ENCODE results near the gene CEACAM16.
"Not testable (repeated sequence)": the region's sequence is repeated elsewhere in the genome, so short reads cannot be mapped to it uniquely, and the experiment has no call there.

The CEACAM16 gene

DNA sequence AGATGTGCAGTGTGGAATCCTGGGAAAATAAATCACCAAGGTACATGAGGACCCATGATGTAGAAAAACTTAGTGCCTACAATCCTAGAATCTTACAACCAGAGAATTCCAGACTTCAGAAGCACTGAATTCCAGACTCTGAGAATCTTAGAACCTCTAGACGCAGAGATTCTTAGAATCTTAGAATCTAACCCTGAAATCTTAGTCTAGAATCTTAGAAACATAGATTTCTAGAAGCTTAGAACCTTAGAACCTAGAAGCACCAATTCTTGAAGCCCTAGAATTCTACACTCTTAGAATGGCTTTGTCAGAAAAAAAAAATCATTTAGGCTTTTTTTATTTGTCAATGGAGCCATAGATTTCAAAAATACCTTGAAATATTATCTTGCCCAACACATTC is 6.0 kb downstream of the CEACAM16 start:
- DNase-seq, result no peak

DNA sequence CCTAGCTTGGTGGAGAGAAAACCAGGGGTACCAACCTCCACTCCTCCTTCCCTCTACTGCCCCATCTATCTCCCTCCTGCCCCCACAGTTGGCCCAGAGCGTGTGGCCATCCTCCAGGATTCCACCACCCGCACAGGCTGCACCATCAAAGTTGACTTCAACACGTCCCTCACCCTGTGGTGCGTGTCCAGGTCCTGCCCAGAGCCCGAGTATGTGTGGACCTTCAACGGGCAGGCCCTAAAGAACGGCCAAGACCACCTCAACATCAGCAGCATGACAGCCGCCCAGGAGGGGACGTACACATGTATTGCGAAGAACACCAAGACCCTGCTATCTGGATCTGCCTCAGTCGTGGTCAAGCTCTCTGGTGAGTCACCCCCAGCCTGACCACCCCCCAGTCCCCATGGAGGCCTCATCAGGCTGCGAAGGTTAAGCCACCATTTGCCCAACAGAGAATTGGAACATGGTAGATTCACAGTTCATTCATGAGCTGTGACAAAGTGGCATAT is 6.6 kb downstream of the CEACAM16 start:
- no peak for DNase-seq

DNA sequence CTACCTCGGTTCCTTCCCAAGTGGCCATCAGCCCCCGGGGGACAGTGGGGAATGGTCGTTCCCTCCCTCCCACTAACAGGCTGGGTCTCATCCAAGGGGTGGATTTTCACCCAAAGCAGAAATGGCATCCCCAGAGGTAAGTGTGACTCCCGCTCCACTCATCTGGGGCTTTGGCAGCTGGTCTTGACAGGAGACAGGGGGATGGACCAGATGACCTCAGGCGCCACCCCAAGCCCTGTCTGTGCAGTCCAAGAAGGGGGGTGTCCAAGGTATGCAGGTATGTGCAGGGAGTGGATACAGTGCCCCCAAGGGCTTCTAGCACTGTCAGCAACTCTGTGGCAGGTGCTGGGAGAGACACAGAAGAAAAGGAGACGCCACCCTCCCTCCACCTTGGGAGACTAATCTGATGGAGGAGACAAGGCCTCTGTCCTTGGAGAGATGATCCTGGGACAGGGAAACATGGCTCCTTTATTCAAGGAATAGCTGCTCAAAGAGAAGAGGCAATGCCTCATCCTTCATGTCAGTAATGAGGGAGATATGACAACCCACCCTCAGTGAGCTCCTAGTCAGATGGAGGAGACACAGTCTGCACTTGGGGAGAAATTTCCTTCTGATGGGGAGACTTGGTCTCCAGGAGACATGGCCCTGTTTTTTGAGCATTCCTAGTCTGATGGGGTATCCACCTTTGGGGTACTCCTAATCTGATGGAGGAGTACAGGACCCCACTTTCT is 7.7 kb downstream of the CEACAM16 start:
- DNase-seq, result no peak

DNA sequence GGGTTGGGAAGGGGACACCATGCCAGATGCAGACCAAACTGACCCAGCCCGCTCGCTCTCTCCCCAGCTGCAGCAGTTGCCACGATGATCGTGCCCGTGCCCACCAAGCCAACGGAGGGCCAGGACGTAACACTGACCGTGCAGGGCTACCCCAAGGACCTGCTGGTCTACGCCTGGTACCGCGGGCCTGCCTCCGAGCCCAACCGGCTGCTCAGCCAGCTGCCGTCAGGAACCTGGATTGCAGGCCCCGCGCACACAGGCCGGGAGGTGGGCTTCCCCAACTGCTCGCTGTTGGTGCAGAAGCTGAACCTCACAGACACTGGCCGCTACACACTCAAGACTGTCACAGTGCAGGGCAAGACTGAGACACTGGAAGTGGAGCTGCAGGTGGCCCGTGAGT is 8.8 kb downstream of the CEACAM16 start:
- no peak for DNase-seq

DNA sequence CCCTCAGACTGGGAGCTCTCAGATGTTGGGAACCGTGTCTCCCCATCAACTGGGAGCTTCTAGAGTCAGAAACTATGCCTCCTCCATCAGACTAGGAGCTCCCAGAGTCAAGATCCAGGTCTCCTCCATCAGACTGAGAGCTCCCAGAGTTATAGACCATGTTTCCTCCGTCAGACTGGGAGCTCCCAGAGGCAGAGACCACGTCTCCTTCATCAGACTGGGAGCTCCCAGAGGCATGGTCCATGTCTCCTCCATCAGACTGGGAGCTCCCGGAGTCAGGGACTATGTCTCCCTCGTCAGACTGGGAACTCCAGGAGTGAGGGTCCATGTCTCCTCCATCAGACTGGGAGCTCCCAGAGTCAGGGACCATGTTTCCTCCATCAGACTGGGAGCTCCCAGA is 10.0 kb downstream of the CEACAM16 start:
- DNase-seq, result no peak

DNA sequence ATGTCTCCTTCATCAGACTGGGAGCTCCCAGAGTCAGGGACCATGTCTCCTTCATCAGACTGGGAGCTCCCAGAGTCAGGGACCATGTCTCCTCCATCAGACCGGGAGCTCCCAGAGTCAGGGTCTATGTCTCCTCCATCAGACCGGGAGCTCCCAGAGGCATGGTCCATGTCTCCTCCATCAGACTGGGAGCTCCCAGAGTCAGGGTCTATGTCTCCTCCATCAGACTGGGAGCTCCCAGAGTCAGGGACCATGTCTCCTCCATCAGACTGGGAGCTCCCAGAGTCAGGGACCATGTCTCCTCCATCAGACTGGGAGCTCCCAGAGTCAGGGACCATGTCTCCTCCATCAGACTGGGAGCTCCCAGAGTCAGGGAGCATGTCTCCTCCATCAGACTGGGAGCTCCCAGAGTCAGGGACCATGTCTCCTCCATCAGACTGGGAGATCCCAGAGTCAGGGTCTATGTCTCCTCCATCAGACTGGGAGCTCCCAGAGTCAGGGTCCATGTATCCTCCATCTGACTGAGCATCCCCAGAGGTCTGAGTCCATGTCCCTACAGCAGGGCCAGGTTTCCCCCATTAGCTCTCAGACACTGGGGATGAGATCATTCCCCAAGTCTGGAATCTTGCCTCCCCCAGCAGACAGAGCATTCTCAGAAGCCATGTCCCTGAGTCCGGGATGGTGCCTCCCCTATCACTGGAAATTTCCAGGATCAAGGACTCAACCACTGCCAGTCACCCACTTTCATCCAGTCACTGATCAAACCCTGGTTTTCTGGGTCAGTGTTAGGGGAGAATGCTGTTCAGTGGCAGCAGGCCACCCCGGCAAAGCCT is 10.7 kb downstream of the CEACAM16 start:
- not testable (repeated sequence) for DNase-seq

DNA sequence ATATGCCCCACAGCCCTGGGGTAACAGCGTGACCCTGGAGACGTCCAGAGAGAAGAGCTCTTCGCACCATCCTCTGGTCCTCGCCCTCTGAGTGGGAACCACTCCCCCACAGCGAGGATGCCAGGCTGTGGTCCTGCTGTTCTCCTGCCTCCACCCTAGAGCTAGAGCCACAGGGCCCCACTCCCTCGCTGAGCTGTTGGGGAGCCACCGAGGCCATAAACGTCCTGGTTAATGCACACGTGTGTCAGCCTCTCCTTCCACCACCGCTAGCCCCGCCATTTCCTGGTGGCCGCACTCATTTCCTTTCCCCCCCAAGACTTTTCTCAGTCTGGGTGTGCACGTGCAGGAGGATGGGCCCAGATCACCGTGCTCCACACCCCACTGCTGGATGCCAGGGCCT is 11.5 kb downstream of the CEACAM16 start:
- no peak for DNase-seq

DNA sequence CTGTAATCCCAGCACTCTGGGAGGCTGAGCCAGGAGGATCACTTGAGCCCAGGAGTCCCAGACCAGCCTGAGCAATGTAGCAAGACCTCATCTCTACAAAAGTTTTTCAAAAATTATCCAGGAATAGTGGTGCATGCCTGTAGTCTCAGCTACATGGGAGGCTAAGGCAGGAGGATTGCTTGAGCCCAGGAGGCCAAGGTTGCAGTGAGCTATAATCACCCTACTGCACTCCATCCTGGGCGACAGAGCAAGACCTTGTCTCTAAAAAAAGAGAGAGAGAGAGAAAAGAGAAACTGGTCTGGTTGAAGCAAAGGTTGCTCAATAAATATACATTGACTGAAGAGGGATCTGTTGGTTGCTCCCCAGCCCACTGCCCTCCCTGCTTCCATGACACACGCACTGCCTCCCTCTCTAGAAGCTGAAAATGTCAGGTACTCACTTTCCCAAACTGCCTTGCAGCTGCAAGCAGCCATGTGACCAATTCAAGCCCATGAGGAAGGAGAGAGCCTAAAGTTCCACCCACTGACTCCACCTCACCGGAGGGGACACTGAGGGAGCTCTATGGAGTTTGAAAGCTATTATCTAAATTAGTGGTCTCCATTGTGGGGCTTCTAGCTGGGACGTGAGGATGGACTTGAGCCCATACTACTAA is 14.0 kb downstream of the CEACAM16 start:
- DNase-seq, result no peak

DNA sequence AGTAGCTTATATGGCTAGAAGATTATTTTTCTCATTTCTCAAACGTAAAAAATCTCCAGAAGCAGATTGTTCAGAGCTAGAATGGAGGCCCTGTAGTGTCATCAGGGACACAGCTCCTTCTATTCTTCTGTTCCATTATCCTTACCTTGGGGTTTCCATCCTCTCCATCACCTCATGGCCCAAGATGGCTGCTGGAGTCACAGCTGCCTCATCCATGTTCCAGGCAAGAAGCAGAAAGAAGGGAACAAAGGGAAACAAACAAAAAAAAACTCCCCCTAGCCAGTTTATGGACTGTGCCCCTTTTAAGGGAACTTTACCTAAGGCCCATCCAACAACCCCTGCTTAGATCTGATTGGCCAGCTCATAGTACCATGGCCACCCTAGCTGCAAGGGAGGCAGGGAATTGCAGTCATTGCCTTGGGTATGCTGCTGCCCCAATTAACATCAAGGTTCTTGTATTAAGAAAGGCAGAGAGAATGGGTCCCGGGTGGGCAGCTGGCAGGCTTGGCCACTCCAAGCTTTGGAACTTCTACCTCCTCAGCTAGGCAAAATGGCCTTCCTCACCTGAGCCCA is 15.7 kb downstream of the CEACAM16 start:
- DNase-seq, result no peak

DNA sequence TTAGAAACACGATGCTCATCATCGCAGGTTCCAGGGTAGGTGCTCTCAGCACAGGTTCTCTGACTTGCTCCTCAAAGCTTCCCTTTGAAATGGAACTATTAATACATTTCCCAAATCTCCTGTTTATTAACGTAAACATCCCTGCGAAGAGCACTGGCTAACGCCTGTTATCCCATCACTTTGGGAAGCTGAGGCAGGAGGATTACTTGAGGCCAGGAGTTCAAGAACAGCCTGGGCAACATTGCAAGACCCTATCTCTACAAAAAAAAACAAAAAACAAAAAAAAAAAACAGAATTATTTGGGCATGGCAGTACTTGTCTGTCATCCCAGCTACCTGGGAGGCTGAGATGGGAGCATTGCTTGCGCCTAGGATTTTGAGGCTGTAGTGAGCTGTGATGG is 18.7 kb downstream of the CEACAM16 start:
- no peak for DNase-seq

DNA sequence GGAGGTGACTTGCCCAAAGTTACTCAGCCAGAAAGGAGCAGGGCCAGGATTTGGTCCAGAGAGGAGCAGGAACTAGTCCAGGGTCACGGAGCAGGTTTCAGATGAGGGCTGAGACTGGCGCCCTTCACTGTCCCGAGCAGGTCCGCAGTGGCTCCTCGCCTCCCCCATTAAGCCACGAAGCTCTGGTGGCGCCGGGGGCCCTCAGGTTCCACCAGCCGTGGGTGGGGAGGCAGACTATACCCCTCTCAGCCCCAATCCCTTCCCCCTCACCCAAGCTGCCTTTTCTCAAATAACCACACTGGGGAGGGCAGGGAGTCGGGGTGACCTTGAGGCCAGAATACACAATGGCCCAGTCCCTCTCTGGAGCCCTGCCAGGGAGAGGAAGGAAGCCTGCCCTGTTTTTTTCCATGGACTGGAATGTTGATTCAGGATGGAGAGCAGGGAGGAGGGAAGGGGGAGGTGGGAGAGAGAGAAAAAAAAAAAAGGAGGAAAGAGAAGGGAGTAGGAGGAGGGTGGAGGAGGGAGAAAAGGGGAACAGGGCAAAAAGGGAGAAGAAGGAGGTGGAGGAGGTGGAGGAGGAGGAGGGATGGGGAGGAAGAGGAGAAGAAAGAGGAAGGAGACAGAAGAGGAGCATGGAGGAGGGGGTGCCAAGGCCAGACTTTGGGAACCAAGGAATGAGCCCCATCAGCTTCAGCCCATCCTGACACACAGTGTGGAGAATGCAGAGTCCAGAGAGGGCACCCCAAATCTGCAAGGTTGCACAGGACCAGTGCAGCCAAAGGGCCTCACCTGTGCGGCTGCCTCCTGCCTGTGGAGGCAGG is 19.7 kb downstream of the CEACAM16 start:
- no peak for DNase-seq

DNA sequence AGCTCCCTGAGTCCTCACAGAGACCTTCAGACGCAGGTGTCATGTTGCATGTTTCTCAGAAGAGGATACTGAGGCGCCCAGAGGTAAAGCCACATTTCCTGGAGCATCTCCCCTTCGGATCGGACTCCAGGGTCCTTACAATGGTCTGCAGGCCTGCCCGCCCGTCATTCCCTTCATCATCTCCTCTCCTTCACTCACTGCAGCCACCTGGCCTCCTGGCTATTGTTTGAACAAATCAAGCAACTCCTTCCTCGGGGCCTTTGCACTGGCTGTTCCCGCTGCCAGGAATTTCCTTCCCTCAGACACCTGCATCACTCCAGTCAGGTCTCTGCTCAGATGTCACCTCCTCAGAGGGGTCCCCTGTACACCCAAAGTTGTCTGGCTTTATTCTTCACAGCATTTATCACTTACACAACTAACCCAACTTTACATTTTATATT is 20.3 kb downstream of the CEACAM16 start:
- no peak for DNase-seq

DNA sequence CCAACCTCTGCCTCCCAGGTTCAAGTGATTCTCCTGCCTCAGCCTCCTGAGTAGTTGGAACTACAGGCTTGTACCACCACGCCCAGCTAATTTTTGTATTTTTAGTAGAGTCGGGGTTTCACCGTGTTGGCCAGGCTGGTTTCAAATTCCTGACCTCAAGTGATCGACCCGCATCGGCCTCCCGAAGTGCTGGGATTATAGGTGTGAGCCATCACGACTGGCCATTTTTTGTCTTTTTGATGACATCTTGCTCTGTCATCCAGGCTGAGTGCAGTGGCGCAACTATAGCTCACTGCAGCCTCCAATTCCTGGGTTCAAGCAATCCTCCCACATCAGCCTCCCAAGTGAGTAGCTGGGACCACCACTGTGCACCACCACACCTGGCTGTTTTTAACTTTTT is 21.4 kb downstream of the CEACAM16 start:
- DNase-seq, result not testable (repeated sequence)

DNA sequence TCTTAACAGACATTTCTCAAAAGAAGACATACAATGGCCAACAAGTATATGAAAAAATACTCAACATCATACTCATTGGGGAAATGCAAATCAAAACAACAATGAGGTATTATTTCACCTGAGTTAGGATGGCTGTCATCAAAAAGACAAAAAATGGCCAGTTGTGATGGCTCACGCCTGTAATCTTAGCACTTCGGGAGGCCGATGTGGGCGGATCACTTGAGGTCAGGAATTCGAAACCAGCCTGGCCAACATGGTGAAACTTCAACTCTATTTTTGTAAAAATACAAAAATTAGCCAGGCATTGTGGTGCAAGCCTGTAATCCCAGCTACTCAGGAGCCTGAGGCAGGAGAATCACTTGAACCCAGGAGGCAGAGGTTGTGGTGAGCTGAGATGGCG is 22.0 kb downstream of the CEACAM16 start:
- DNase-seq, result no peak

DNA sequence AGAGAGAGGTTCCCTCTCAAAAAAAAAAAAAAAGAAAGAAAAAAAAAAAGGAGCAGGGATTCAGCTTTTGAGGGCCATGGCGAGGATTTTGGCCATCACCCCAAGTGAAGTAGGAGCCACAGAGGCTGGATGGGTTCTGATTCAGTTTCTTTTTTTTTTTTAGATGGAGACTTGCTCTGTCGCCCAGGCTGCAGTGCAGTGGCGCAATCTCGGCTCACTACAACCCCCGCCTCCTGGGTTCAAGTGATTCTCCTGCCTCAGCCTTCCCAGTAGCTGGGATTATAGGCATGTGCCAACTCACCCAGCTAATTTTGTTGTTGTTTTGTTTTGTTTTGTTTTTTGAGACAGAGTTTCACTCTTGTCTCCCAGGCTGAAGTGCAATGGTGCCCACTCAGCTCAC is 22.4 kb downstream of the CEACAM16 start:
- not testable (repeated sequence) for DNase-seq

DNA sequence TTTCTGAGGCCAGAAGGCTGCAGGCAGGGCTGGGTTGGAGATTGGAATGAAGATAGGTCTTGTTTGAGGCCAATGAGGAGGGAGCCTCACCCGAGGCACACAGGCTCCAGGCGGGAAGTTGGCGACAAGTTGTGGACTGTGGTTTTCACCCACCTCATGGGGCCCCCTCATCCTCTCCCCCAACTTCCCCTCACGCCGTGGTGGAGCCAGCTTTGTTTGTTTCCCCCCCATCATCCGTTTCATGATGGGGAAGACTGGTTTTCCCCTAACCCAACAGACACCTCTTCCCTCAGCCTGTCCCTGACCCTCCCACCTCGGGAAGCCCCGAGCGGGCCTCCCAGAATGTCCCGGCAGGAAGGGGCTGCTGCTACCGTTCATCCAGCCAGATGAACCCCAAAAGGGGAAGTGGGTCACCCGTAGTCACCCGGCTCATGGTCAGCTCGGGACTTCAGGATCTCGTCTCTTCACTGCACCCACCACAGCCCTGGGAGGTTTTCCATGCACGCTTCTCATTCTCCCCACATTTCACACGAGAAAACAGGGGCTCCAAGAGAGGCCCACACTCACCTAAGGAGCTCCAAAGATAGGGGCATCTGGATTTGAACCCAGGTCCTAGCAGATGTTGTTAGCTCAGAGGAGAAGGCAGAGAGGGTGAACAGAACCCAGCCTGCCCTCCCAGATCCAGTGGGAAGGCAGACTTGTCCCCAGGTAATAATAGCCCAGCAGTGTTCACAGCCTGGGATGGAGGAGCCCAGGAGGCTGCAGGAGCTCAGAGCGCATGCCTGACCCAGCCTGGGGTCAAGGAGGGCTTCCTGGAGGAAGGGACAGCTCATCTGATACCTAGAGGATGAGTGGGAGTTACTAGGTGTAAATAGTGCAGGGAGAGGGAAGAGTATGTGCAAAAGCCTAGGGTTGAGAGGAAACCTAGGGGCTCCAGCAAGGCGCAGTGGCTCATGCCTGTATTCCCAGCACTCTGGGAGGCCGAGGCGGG is 23.5 kb downstream of the CEACAM16 start:
- no peak for DNase-seq

DNA sequence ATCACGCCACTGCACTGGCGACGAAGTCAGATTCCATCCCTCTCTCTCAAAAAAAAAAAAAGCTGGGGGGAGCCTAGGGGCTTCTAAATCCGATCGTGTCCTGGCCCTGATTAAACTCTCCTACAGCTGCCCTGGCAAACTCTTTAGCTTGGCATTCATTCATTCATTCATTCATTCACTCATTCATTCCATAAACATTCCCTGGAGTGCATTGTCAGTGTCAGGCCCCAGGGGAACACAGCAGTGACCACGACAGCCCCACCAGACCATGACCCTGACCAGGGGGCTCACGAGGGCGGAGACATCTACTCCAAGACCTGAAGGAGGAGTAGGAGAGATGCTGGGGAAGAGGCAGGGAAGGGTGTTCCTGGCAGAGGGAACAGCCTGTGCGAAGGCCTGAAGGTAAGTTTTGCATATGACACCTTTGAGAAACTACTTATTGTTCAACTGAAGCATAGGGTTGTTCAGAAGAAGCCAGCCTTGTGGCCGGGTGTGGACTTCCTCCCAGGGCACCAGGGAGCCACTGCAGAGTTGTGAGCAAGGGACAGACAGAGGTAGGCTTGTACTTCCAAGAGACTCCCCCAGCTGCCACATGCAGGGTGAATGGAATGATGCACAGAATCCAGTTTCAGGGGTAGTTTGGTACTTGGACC is 24.5 kb downstream of the CEACAM16 start:
- DNase-seq, result no peak

DNA sequence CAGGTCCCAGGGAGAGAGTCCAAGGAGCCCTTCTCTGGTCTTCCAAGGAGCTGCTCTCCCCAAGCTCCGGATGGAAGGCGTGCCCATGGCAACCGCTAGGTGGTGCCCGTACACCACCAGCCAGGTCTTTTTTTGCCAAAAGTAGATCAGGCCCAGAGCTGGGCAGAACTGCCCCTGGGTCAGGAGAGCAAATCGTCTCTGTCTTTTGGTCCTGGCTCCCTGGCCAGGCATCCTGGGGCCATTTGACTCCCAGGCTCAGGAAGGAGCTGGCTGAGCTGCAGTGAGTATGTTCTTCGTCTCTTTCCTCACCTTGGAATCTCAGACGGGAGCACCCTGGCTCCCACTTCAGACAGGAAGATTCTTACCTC is 25.0 kb downstream of the CEACAM16 start:
- DNase-seq, result peak; percentile 93

DNA sequence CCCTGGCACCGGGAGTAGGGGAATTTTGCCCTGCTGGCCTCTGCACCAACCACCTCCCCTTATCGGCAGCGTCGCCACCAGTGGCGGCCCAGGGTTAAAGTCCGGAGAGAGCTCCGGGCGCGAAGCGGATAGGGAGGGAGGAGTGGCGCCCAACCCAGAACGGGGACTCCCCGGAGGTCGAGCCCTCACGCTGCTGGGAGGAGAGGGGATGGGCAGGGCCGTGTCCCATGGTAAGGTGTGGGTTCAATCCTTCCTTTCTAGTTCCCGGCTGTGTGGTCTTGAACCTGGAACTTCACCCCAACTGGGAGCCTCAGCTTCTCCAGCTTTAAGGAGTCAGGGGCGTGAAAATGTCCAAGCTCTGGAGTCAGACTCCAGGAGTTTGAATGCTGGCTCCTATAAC is 26.3 kb downstream of the CEACAM16 start:
- no peak for DNase-seq

DNA sequence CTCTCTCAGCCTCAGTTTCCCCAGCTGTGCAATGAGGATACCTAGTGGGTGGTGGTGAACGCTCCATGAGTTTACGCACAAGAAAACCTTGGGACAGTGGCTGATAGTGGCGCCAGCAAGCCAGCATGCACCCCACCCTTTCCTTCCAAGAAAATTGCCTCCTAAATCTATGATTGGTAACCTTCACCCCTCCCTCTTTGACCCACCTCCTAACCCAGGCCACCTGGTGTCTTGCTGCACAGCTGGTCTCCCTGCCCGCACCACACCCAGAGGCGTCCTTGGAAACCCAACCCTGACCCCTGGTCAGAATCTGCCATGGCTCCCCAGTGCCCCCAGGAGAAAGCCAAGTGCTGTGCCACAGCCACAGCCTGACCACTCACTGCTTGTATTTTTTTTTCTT is 26.7 kb downstream of the CEACAM16 start:
- DNase-seq, result no peak

DNA sequence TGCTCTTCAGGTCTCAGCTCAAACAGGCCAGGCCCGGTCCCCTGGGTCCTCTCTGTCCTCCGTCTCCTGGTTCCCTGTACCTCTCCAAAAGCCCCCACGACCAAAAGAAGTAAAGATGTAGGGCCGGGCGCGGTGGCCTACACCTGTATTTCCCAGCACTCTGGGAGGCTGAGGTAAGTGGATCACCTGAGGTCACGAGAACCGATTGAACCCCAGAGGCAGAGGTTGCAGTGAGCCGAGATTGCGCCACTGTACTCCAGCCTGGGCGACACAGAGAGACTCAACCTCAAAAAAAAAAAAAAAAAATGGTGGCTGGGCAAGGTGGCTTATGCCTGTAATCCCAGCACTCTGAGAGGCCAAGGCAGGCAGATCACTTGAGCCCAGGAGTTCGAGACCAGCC is 27.5 kb downstream of the CEACAM16 start:
- DNase-seq, result no peak
